Thyroid gland (tissue), 4 donors: ENCODE data around the gene AFF3.

ENCODE experiments used
- POLR2A ChIP-seq, 2 donors: fragments of 450-650 bp; IDR thresholded peaks; one replicate each; pipeline ENCODE4 v1.6.1; 2017; ENCODE audit warnings: antibody characterized with exemption in 2 of 2, mild to moderate bottlenecking in 2 of 2, moderate library complexity in 1 of 2
- TF ChIP-seq, protein P1 (sequence below), 6 experiments: fragments of 200-600 bp in 3 of 6; fragments of 450-650 bp in 3 of 6; sonication (generic) in 3 of 6; IDR thresholded peaks; one replicate each; pipeline ENCODE4 v1.5.1; 2016 to 2019; ENCODE audit warnings: antibody characterized with exemption in 6 of 6, mild to moderate bottlenecking in 2 of 6, inconsistent platforms in 1 of 6, moderate library complexity in 1 of 6

DNA sequence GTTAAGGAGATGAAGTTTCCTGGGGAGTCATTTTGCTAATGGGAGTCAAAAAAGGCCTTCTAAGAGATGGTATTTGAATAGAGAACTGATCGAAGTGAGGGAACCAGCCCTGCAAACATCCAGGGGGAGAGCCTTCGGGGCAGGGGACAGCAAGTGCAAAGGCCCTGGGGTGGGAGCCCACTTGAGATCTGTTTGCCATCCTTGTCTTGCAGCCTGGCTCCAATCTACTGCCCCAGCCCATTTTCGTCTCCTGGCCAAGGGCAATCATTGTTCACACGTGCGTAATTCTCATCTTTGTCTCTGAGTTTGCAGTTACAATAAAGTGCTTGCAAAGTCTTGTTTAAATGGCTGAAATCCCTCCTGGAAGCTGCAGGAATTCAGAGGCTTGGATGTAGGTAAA lies 43.1 kb upstream of the AFF3 start:
- no peak for TF ChIP-seq POLR2A (IDR thresholded peaks at IDR 0.05)
- TF ChIP-seq, protein P1, sequence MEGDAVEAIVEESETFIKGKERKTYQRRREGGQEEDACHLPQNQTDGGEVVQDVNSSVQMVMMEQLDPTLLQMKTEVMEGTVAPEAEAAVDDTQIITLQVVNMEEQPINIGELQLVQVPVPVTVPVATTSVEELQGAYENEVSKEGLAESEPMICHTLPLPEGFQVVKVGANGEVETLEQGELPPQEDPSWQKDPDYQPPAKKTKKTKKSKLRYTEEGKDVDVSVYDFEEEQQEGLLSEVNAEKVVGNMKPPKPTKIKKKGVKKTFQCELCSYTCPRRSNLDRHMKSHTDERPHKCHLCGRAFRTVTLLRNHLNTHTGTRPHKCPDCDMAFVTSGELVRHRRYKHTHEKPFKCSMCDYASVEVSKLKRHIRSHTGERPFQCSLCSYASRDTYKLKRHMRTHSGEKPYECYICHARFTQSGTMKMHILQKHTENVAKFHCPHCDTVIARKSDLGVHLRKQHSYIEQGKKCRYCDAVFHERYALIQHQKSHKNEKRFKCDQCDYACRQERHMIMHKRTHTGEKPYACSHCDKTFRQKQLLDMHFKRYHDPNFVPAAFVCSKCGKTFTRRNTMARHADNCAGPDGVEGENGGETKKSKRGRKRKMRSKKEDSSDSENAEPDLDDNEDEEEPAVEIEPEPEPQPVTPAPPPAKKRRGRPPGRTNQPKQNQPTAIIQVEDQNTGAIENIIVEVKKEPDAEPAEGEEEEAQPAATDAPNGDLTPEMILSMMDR (IDR thresholded peaks at IDR 0.05): no peak
